ENCODE data around the gene SLC18A2. TPM values are rescaled to one million over a fixed set of nuclear protein-coding genes. Genes with fewer than 3 reads are reported as not detected.

The SLC18A2 gene
- total and polyA plus RNA-seq, 9 donors = 2.4 to 12.0 (median 6.3) TPM

DNA sequence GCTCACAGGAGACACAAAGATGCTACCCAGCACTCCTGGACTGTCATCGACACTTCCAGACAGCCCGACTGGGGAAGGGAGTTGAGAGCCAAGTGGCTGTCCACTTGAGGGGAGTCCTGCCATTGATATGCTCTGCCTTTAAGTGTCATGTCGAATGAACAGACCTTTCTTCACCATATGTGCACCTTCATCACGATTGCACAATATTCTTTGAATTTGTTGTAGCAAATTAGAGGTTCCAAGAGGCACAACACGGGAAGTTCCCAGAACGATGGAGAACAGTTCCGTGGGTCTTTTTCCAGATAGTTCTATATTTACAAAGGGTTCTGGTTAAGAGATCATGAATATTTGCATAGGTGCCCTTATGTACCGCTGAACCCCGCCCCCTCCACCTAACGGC, 16.0 kb downstream of the SLC18A2 start:
- Histone ChIP-seq H3K9me3 (no peaks in the 10 kb centered on the region), H3K27ac (no peak overlapping the region), H3K4me3 (no peak overlapping the region), H3K36me3 (no peaks in the 10 kb centered on the region), H3K27me3 (no peaks in the 10 kb centered on the region), H3K4me1 (ENCODE audit: insufficient read depth) (peaks cover 13% of the 10 kb centered on the region)
- DNase-seq = no peak
- intact Hi-C loops (cut with DNase I) = no loop called here
- 84 to 92% (median 91%) methylated on average over 10 of the region's 10 CpGs for WGBS, 3 donors
- no peak for TF ChIP-seq EP300 (IDR thresholded peaks at IDR 0.05)
- no peak for TF ChIP-seq POLR2A (IDR thresholded peaks at IDR 0.05)
- no peak for TF ChIP-seq CTCF (IDR thresholded peaks at IDR 0.05)

DNA sequence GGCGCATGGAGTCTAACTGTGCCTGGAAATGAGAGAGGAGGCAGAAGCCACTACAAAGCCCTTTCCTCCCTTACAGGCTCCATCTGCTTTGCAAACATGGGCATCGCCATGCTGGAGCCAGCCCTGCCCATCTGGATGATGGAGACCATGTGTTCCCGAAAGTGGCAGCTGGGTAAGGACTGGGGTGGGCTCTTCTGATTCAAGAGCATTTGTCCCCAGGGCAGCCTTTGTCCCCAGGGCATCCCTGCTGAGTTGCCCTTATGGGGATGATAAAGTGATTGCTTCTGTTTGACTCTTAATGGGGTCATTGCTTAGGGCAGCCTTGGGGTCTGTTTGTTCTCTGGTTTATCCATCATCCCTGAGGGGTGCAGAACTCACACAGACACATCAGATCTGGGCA, 16.8 kb downstream of the SLC18A2 start:
- H3K27ac ChIP-seq = no peak overlapping the region
- H3K4me1 ChIP-seq (ENCODE audit: insufficient read depth) = peaks cover 15% of the 10 kb centered on the region
- H3K9me3 ChIP-seq = no peaks in the 10 kb centered on the region
- WGBS, 3 donors = 95 to 96% (median 95%) methylated on average over 3 of the region's 3 CpGs
- no peak overlapping the region for H3K4me3 ChIP-seq
- intact Hi-C loops (cut with DNase I) = no loop called here
- TF ChIP-seq CTCF (IDR thresholded peaks at IDR 0.05) (no peak), EP300 (IDR thresholded peaks at IDR 0.05) (no peak), POLR2A (IDR thresholded peaks at IDR 0.05) (no peak)
- no peaks in the 10 kb centered on the region for H3K36me3 ChIP-seq
- DNase-seq = no peak
- no peaks in the 10 kb centered on the region for H3K27me3 ChIP-seq

DNA sequence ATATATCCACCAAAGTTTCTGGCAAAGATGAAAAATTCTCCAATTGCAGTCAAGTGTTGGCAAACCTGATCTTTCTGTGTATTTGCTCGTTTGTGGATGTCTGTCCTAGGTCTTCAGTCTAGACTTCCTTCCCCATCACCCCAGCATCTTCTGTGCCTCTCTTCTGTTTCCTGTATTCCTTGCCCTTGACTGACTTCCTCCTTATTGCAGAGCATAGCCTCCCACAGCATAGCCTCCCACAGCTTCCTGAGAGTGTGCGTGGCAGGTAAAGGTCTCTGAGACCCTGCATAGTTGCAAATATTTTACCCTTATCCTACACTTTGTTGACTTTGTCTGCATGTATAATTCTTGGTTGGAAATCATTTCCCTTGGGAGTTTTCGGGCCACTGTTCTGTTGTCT, 18.4 kb downstream of the SLC18A2 start:
- Histone ChIP-seq H3K4me1 (ENCODE audit: insufficient read depth) (peaks cover 19% of the 10 kb centered on the region), H3K9me3 (no peaks in the 10 kb centered on the region), H3K36me3 (no peaks in the 10 kb centered on the region), H3K27ac (no peak overlapping the region), H3K4me3 (no peak overlapping the region), H3K27me3 (no peaks in the 10 kb centered on the region)
- no peak for DNase-seq
- intact Hi-C loops (cut with DNase I) = no loop called here
- no peak for TF ChIP-seq CTCF (IDR thresholded peaks at IDR 0.05)
- TF ChIP-seq POLR2A (IDR thresholded peaks at IDR 0.05) = no peak
- no peak for TF ChIP-seq EP300 (IDR thresholded peaks at IDR 0.05)
- WGBS, 3 donors = 37 to 51% (median 43%) methylated on average over 3 of the region's 3 CpGs

DNA sequence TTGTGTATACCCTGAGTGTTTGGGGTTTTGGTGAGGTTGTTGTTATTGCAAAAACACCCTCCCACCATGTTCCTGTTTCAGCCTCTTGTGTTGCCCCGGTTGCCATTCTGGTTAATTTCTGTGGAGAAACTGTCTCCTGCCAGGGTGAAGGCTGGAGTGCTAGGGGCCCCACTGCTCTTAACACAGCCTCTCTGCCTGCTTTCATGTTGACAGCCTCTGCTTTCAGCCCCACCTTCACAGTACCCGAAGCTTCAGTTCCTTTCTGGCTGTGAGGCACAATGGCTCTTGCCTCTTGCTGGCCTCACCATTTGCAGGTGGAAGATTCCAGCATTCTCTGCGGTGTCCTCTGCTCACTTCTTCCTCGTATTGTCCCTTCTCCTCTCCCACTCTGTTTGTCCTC, 19.2 kb downstream of the SLC18A2 start:
- Histone ChIP-seq H3K4me3 (no peak overlapping the region), H3K27me3 (no peaks in the 10 kb centered on the region), H3K9me3 (no peaks in the 10 kb centered on the region), H3K36me3 (no peaks in the 10 kb centered on the region), H3K27ac (peak overlapping the region in 1 of 2 donors; percentile 65), H3K4me1 (ENCODE audit: insufficient read depth) (peaks cover 17% of the 10 kb centered on the region)
- intact Hi-C loops (cut with DNase I) = no loop called here
- no peak for DNase-seq
- no peak for TF ChIP-seq EP300 (IDR thresholded peaks at IDR 0.05)
- TF ChIP-seq CTCF (IDR thresholded peaks at IDR 0.05) = no peak
- TF ChIP-seq POLR2A (IDR thresholded peaks at IDR 0.05) = no peak
- 17 to 38% (median 22%) methylated on average over 4 of the region's 4 CpGs for WGBS, 3 donors

DNA sequence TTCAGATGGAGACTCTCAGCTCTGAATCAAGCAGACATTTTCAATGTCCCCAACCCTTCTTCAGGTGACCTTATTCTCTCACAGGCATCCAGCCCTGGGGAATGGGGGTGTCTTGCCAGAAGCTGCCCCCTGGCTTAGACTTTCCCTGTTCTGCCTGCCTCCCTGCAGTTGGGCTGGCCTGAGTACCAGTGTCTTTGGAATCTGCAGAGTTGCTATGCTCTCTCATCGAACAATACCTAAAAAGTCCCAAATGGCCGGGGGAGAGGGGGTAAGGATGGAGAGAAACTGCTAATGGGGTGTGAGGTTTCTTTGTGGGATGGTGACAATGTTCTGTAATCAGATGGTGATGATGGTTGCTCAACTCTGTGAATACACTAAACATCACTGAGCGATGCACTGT, 20.6 kb downstream of the SLC18A2 start:
- intact Hi-C loops (cut with DNase I) = no loop called here
- TF ChIP-seq CTCF (IDR thresholded peaks at IDR 0.05) = no peak
- TF ChIP-seq EP300 (IDR thresholded peaks at IDR 0.05) = no peak
- TF ChIP-seq POLR2A (IDR thresholded peaks at IDR 0.05) = no peak
- no peaks in the 10 kb centered on the region for H3K27me3 ChIP-seq
- no peak overlapping the region for H3K4me3 ChIP-seq
- no peaks in the 10 kb centered on the region for H3K36me3 ChIP-seq
- 63 to 82% (median 78%) methylated on average over 3 of the region's 3 CpGs for WGBS, 3 donors
- peak overlapping the region in 1 of 2 donors; percentile 65 for H3K27ac ChIP-seq
- no peak for DNase-seq
- H3K9me3 ChIP-seq = no peaks in the 10 kb centered on the region
- peaks cover 15% of the 10 kb centered on the region for H3K4me1 ChIP-seq (ENCODE audit: insufficient read depth)

All from ovary (tissue), 9 donors.